HepG2 (cell line): ENCODE data around the gene ITPR1. TPM values are rescaled to one million over a fixed set of nuclear protein-coding genes. Genes with fewer than 3 reads are reported as not detected.

Source experiments
- ATAC-seq: fragments of 200-7000 bp; cut with Tn5 transposase; 3 replicates; pipeline ENCODE4 v1.9.1; 2020; ENCODE audit warnings: mild to moderate bottlenecking, moderate library complexity
- BruUV-seq: library from RNA; stranded (reverse); fragments of 400-500 nt; replicated peaks from 2 replicates; lab custom pipeline; 2021; lab: Mats Ljungman, UMichigan
- CTCF ChIA-PET: fragments of 300-600 bp; formaldehyde crosslinking; extraction: SDS; loops from one replicate; lab custom pipeline; 2021; ENCODE audit warnings: low total read pairs, inconsistent platforms, low intra/inter-chr PET ratio; lab: Yijun Ruan, JAX
- POLR2A ChIA-PET: fragments of 350-600 bp; sonication (Branson Sonifier 250); formaldehyde crosslinking; loops from one replicate; lab custom pipeline; 2020; ENCODE audit warnings: antibody characterized with exemption, inconsistent platforms; lab: Yijun Ruan, JAX
- DNase-seq: peaks from one replicate; pipeline ENCODE4 v3.0.0-alpha.2; 2015; ENCODE audit warnings: low spot score
- FAIRE-seq: peaks from 3 replicates; lab custom pipeline; 2011; peaks lifted over from hg19 to GRCh38; lab: Jason Lieb, UNC
- H2AFZ ChIP-seq: one replicate; pipeline ENCODE4 v1.6.1; 2011; ENCODE audit warnings: low read length, inconsistent platforms
- H3K27ac ChIP-seq: fragments of 300-600 bp; 3 replicates; pipeline ENCODE4 v1.8.0; 2011; ENCODE audit warnings: mixed run types, mild to moderate bottlenecking, mixed read lengths, low read length, inconsistent platforms; ENCODE audit not compliant: insufficient read depth; ENCODE audit errors: extremely low read length
- H3K27me3 ChIP-seq, 2 experiments: fragments of 200-600 bp in 1 of 2; 2 replicates in 1 of 2; 3 replicates in 1 of 2; pipeline versions ENCODE4 v1.6.0 to v1.8.0; 2011; ENCODE audit warnings: low read length in 2 of 2, mild to moderate bottlenecking in 2 of 2, moderate library complexity in 2 of 2, inconsistent platforms in 1 of 2; ENCODE audit not compliant: insufficient read depth in 2 of 2, control insufficient read depth in 1 of 2
- H3K36me3 ChIP-seq, 2 experiments: fragments of 200-600 bp in 1 of 2; replicated peaks in 1 of 2; 2 replicates in 1 of 2; 3 replicates in 1 of 2; pipeline versions ENCODE4 v1.5.1 to v1.8.0; 2011; ENCODE audit warnings: low read length in 2 of 2, inconsistent platforms in 1 of 2; ENCODE audit not compliant: insufficient read depth in 2 of 2, control insufficient read depth in 1 of 2
- H3K4me1 ChIP-seq: 2 replicates; pipeline ENCODE4 v1.5.1; 2012; ENCODE audit warnings: low read length, inconsistent platforms; ENCODE audit not compliant: insufficient read depth
- H3K4me2 ChIP-seq: 2 replicates; pipeline ENCODE4 v1.6.0; 2011; ENCODE audit warnings: low read depth, low read length, inconsistent platforms
- H3K4me3 ChIP-seq, 3 experiments: fragments of 200-600 bp in 1 of 3; sonication (generic), shearing (Covaris generic) in 1 of 3; replicated peaks in 1 of 3; 2 replicates each; pipeline ENCODE4 v1.5.1; 2011 to 2016; ENCODE audit warnings: low read length in 3 of 3, inconsistent platforms in 2 of 3, low read depth in 2 of 3, mild to moderate bottlenecking in 2 of 3, control low read depth in 1 of 3, mixed read lengths in 1 of 3; ENCODE audit not compliant: insufficient read depth in 1 of 3
- H3K79me2 ChIP-seq: one replicate; pipeline ENCODE4 v1.6.1; 2011; ENCODE audit warnings: low read length, inconsistent platforms; ENCODE audit not compliant: insufficient read depth
- H3K9ac ChIP-seq: 2 replicates; pipeline ENCODE4 v1.6.0; 2011; ENCODE audit warnings: mild to moderate bottlenecking, low read depth, low read length, inconsistent platforms; ENCODE audit not compliant: insufficient read depth
- H3K9me3 ChIP-seq: 2 replicates; pipeline ENCODE4 v1.5.1; 2012; ENCODE audit warnings: mild to moderate bottlenecking, low read length
- H4K20me1 ChIP-seq: 2 replicates; pipeline ENCODE4 v1.6.0; 2011; ENCODE audit warnings: inconsistent platforms, mild to moderate bottlenecking, low read length, moderate library complexity; ENCODE audit not compliant: insufficient read depth
- ELF3 ChIP-seq: IDR thresholded peaks from 2 replicates; pipeline ENCODE4 v1.6.1; 2016; ENCODE audit warnings: missing genetic modification reagents, missing compliant biosample characterization
- EP300 ChIP-seq, 3 experiments: sonication (generic) in 1 of 3; formaldehyde crosslinking in 1 of 3; IDR thresholded peaks; 2 replicates each; pipeline versions ENCODE4 v1.5.1 to v1.6.1; 2011 to 2020; ENCODE audit warnings: low read depth in 2 of 3, low read length in 2 of 3, borderline replicate concordance in 1 of 3, improper control_type of control experiment in 1 of 3, mild to moderate bottlenecking in 1 of 3, missing genetic modification reagents in 1 of 3, moderate library complexity in 1 of 3
- HES4 ChIP-seq: sonication (generic); formaldehyde crosslinking; IDR thresholded peaks from 2 replicates; pipeline ENCODE4 v1.9.0; 2021; ENCODE audit warnings: mild to moderate bottlenecking, missing genetic modification reagents, borderline replicate concordance
- HNF4A ChIP-seq: sonication (generic); formaldehyde crosslinking; IDR thresholded peaks from 2 replicates; pipeline ENCODE4 v1.4.0; 2020; ENCODE audit warnings: missing genetic modification reagents
- HNF4G ChIP-seq, 2 experiments: sonication (generic) in 1 of 2; formaldehyde crosslinking in 1 of 2; IDR thresholded peaks; 2 replicates each; pipeline versions ENCODE4 v1.4.0 to v1.6.1; 2011 to 2020; ENCODE audit warnings: borderline replicate concordance in 2 of 2, low read depth in 2 of 2, mild to moderate bottlenecking in 2 of 2, low read length in 1 of 2, missing genetic modification reagents in 1 of 2, moderate library complexity in 1 of 2
- NCOR1 ChIP-seq: fragments of 200-600 bp; sonication (generic); IDR thresholded peaks from 2 replicates; pipeline ENCODE4 v1.7.0; 2017; ENCODE audit warnings: antibody characterized with exemption, low read length, borderline replicate concordance
- NPAS2 ChIP-seq: sonication (generic); formaldehyde crosslinking; IDR thresholded peaks from 2 replicates; pipeline ENCODE4 v1.8.0; 2022; ENCODE audit warnings: mild to moderate bottlenecking, missing genetic modification reagents, borderline replicate concordance
- POGZ ChIP-seq: sonication (generic); formaldehyde crosslinking; IDR thresholded peaks from 2 replicates; pipeline ENCODE4 v1.4.0; 2020; ENCODE audit warnings: mild to moderate bottlenecking, missing genetic modification reagents
- ZMYM2 ChIP-seq: sonication (generic); formaldehyde crosslinking; IDR thresholded peaks from 2 replicates; pipeline ENCODE4 v1.8.0; 2022; ENCODE audit warnings: mild to moderate bottlenecking, missing genetic modification reagents
- ZNF264 ChIP-seq: sonication (generic); formaldehyde crosslinking; IDR thresholded peaks from 2 replicates; pipeline ENCODE4 v1.4.0; 2020; ENCODE audit warnings: missing genetic modification reagents
- ZNF629 ChIP-seq: sonication (generic); formaldehyde crosslinking; conservative IDR thresholded peaks from 2 replicates; pipeline ENCODE4 v1.5.0; 2020; ENCODE audit warnings: missing genetic modification reagents
- WGBS: methylation state at CpG from one replicate; pipeline ENCODE4 v1.1.6; 2017; ENCODE audit warnings: low lambda C conversion rate; 5-methylcytosine and 5-hydroxymethylcytosine counted together
- in situ Hi-C: cut with HindIII; loops from 2 replicates; pipeline ENCODE4 v1.10.0; 2017; ENCODE audit warnings: low pct_unique_long_range_greater_than_20kb; ENCODE audit not compliant: extremely low pct_ligation_motif_present
- intact Hi-C: fragments of 100-400 bp; cut with micrococcal nuclease; formaldehyde crosslinking; loops from one replicate; pipeline ENCODE4 v1.10.0; 2022; ENCODE audit not compliant: unreplicated experiment
- polyA plus RNA-seq, 8 experiments: library from polyadenylated mRNA; depleted of rRNA in 3 of 8; stranded (reverse) in 7 of 8; unstranded in 1 of 8; fragments of >200 nt; fragmentation: Illumina TruSeq in 4 of 8; extraction: Trizol in 4 of 8; gene quantifications; 2 replicates each; pipeline versions ENCODE4 v1.2.1 to v1.2.3, GENCODE V29; 2011 to 2016; ENCODE audit warnings: low read depth in 4 of 8, missing spikeins in 1 of 8, mixed read lengths in 1 of 8; ENCODE audit not compliant: insufficient read depth in 1 of 8
- total RNA-seq, 5 experiments: library from RNA; depleted of rRNA; stranded (reverse); fragments of >200 nt; fragmentation: Illumina TruSeq; extraction: Trizol; gene quantifications; 2 replicates each; pipeline ENCODE4 v1.2.3, GENCODE V29; 2016; ENCODE audit warnings: low read depth in 1 of 5
- TF ChIP-seq, protein P1 (sequence below): sonication (generic); formaldehyde crosslinking; conservative IDR thresholded peaks from 2 replicates; pipeline ENCODE4 v1.4.0; 2020; ENCODE audit warnings: missing genetic modification reagents
- TF ChIP-seq, protein P2 (sequence below): sonication (generic); formaldehyde crosslinking; IDR thresholded peaks from 2 replicates; pipeline ENCODE4 v1.9.0; 2021; ENCODE audit warnings: missing genetic modification reagents, borderline replicate concordance
- TF ChIP-seq, protein P3 (sequence below): IDR thresholded peaks from 2 replicates; pipeline ENCODE4 v1.6.1; 2016; ENCODE audit warnings: control low read depth

ITPR1 gene
- total and polyA plus RNA-seq, 2 of the 13 experiments (the other 11 are each of a cell fraction or from before 2014, with no cell fraction given) = 10.0 to 11.4 TPM

DNA sequence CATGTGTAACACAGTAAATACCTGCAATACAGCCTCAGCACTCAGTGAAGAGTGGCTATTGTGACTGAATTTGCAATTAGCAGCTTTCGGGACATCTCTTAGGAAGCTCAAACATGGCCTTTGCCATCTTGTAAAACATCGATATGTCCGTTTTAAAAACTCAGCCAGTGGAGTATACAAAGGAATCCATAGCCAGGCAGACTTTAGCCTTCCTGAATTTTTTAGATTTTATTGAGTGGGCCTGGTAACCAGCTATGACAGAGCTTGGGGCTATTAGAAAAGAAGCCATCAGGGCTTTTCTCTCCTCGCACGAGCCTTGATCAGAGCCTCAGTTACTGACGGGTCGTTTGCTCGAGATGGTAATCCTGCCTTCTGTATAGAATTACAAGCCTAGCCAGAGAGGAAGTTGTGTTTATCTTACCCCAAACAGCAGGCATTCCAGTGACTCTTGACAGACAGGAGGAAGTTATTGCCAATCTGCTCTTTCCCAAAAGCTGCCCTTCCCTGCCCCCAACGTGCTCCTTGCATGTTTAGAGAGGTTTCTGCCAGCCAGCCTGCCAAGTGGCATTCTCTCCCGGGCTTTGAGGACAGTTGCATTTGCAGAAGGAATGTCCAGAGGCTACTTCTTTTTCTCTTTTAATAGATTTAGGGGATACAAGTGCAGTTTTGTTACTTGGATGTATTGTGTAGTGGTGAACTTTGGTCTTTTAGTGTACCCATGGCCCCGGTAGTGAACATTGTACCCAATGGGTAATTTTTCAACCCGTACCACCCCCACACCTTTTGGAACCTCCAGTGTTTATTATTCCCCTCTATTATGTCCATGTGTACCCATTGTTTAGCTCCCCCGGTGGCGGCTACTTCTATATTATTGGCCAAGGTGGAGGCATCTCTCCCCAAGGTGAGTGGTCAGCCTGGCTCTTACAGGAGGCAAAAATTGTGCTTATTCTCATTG is 40.6 kb downstream of the ITPR1 start:
- 8% methylated on average over 14 of the region's 14 CpGs for WGBS
- DNase-seq (peak; percentile 48), ATAC-seq (peak; percentile 87), FAIRE-seq (peak; percentile 63)
- intact Hi-C loops (loop anchor here (1.0 kb wide), 1 partner anchor 38 kb away; no protein-coding TSS in a partner anchor), in situ Hi-C loops (no loop called here)
- no peak overlapping the region for H2AFZ ChIP-seq
- peak overlapping the region; percentile 72 for H3K27ac ChIP-seq
- H3K4me1 ChIP-seq = peaks cover 33% of the 10 kb centered on the region
- no peaks in the 10 kb centered on the region; the same call in 1 of the 2 replicates for H4K20me1 ChIP-seq
- BruUV-seq = no TSS peak
- H3K4me2 ChIP-seq = peak overlapping the region; percentile 81
- CTCF ChIA-PET = no interaction called here
- H3K79me2 ChIP-seq = no peaks in the 10 kb centered on the region
- no peaks in the 10 kb centered on the region for H3K27me3 ChIP-seq
- H3K4me3 ChIP-seq = peak overlapping the region; percentile 33 to 52 (median 49)
- H3K9me3 ChIP-seq = no peaks in the 10 kb centered on the region
- H3K9ac ChIP-seq = peak overlapping the region; percentile 45
- POLR2A ChIA-PET = interaction anchor here (1.2 to 2.6 kb wide), 6 partner anchors 10 to 67 kb away, joined by 4 to 18 read pairs (median 7); partner anchors contain the start of genes ITPR1 and SUMF1
- no peaks in the 10 kb centered on the region for H3K36me3 ChIP-seq
- TF ChIP-seq ELF3 (CRISPR knock-in tag) (peak; percentile 29; the same call in 1 of the 2 replicates), EP300 (IDR thresholded peaks at IDR 0.05; ENCODE audit: low read depth in 2 of 2, low read length in 2 of 2) (peak in 1 of 2 experiments; percentile 27; a peak in 1 of 4 replicates), EP300 (CRISPR knock-in tag; IDR thresholded peaks at IDR 0.05; ENCODE audit: borderline replicate concordance) (no peak), ZMYM2 (0 out of 2 replicates have a peak, but pooled peaks have one; percentile 44), POGZ (CRISPR knock-in tag) (0 out of 2 replicates have a peak, but pooled peaks have one; percentile 5), NCOR1 (peak; percentile 93), HES4 (CRISPR knock-in tag) (no peak), ZNF264 (0 out of 2 replicates have a peak, but pooled peaks have one; percentile 7), ZNF629 (CRISPR knock-in tag) (0 out of 2 replicates have a peak, but pooled peaks have one; percentile 25), NPAS2 (CRISPR knock-in tag) (no peak), HNF4G (IDR thresholded peaks at IDR 0.05; ENCODE audit: borderline replicate concordance, low read depth, low read length) (peak; percentile 63), HNF4G (CRISPR knock-in tag; IDR thresholded peaks at IDR 0.05; ENCODE audit: borderline replicate concordance, low read depth) (no peak), HNF4A (CRISPR knock-in tag) (peak; percentile 77; the same call in 1 of the 2 replicates)
- TF ChIP-seq, protein P1, sequence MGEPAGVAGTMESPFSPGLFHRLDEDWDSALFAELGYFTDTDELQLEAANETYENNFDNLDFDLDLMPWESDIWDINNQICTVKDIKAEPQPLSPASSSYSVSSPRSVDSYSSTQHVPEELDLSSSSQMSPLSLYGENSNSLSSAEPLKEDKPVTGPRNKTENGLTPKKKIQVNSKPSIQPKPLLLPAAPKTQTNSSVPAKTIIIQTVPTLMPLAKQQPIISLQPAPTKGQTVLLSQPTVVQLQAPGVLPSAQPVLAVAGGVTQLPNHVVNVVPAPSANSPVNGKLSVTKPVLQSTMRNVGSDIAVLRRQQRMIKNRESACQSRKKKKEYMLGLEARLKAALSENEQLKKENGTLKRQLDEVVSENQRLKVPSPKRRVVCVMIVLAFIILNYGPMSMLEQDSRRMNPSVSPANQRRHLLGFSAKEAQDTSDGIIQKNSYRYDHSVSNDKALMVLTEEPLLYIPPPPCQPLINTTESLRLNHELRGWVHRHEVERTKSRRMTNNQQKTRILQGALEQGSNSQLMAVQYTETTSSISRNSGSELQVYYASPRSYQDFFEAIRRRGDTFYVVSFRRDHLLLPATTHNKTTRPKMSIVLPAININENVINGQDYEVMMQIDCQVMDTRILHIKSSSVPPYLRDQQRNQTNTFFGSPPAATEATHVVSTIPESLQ (CRISPR knock-in tag) = no peak
- TF ChIP-seq, protein P2, sequence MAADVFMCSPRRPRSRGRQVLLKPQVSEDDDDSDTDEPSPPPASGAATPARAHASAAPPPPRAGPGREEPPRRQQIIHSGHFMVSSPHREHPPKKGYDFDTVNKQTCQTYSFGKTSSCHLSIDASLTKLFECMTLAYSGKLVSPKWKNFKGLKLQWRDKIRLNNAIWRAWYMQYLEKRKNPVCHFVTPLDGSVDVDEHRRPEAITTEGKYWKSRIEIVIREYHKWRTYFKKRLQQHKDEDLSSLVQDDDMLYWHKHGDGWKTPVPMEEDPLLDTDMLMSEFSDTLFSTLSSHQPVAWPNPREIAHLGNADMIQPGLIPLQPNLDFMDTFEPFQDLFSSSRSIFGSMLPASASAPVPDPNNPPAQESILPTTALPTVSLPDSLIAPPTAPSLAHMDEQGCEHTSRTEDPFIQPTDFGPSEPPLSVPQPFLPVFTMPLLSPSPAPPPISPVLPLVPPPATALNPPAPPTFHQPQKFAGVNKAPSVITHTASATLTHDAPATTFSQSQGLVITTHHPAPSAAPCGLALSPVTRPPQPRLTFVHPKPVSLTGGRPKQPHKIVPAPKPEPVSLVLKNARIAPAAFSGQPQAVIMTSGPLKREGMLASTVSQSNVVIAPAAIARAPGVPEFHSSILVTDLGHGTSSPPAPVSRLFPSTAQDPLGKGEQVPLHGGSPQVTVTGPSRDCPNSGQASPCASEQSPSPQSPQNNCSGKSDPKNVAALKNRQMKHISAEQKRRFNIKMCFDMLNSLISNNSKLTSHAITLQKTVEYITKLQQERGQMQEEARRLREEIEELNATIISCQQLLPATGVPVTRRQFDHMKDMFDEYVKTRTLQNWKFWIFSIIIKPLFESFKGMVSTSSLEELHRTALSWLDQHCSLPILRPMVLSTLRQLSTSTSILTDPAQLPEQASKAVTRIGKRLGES = no peak
- TF ChIP-seq, protein P3, sequence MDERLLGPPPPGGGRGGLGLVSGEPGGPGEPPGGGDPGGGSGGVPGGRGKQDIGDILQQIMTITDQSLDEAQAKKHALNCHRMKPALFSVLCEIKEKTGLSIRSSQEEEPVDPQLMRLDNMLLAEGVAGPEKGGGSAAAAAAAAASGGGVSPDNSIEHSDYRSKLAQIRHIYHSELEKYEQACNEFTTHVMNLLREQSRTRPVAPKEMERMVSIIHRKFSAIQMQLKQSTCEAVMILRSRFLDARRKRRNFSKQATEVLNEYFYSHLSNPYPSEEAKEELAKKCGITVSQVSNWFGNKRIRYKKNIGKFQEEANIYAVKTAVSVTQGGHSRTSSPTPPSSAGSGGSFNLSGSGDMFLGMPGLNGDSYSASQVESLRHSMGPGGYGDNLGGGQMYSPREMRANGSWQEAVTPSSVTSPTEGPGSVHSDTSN (CRISPR knock-in tag) = peak; percentile 57; the same call in 1 of the 2 replicates
